GM19372 (cell line): ENCODE data around the gene NUDT17.
"Not testable (repeated sequence)": the region's sequence is repeated elsewhere in the genome, so short reads cannot be mapped to it uniquely, and the experiment has no call there.

Experiments
- ATAC-seq: cut with Tn5 transposase; IDR thresholded peaks from one replicate; pipeline ENCODE4 v1.9.1; 2021; ENCODE audit warnings: mild to moderate bottlenecking, low read depth, moderate library complexity; ENCODE audit not compliant: unreplicated experiment

The NUDT17 gene, protein sequence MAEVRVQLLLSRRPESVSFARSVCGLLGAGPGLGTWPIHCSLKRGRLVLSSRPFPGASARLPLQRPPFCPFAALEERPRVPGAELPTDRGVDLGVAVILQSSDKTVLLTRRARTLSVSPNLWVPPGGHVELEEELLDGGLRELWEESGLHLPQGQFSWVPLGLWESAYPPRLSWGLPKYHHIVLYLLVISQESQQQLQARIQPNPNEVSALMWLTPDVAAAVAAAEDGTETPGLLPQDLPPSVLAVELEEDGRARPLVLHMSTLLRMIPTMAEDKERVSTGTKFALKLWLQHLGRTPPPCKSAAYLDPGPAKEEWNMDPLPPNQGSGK

DNA sequence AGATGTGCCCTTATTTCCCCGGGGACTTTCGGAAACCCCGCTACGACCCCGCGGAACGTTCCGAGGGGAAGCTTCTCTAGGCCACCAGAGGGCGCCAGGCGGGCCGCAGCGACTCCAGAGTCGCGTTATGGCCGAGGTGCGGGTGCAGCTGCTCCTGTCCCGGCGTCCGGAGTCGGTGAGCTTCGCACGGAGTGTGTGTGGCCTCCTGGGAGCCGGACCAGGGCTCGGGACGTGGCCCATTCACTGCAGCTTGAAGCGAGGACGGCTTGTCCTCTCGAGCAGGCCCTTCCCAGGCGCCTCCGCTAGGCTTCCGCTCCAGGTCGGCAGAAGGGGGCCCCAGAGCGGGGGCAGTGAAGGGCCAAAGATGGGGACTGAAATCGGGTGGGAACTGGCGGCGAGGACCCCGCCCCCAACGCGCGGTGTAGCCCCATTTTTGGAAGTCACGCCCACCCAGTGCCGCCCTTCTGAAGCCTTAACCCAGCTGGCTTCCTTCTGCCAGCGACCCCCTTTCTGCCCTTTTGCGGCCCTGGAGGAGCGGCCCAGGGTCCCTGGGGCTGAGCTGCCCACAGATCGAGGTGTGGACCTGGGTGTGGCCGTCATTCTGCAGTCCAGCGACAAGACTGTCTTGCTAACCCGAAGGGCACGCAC lies at the start of gene NUDT17:
TSS of gene NUDT17 (plus strand) at position 117 of the 648 bp plus-strand sequence. CDS start at position 128, 11 bp downstream.
- peak; percentile 63 for ATAC-seq

DNA sequence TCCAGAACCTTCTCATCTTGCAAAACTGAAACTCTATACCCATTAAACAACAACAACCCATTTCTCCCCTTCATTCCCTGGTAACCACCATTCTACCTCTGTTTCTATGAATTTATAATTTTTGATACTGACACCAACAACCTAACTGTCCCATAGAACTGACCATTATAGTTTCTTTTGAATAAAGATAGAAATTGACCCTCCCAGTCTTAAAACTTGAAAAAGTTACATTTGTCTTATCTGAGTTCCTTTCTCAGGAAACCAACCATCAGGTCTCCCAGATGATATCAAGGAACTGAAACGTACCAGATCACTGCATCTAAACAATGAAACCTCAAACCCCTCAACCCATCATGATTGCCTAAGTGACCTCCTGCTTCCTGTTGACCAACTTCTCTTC lies 48.7 kb upstream of the NUDT17 start:
- ATAC-seq = no peak

DNA sequence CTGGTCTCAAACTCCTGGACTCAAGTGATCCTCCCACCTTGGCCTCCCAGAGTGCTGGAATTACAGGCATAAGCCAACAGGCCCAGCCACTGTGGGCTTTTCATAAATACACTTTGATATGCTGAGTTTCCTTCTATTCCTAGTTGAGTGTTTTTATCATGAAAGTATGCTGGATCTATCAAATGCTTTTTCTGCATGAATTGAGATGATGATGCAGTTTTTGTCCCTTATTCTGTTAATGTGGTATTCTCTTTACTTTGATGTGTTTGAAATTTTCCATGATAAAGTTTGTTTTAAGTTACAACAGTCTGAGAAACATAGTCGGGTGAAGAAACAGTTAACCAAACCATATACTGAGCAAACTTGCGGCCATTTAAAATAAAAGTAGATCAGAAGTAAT lies 45.6 kb upstream of the NUDT17 start:
- ATAC-seq = no peak

DNA sequence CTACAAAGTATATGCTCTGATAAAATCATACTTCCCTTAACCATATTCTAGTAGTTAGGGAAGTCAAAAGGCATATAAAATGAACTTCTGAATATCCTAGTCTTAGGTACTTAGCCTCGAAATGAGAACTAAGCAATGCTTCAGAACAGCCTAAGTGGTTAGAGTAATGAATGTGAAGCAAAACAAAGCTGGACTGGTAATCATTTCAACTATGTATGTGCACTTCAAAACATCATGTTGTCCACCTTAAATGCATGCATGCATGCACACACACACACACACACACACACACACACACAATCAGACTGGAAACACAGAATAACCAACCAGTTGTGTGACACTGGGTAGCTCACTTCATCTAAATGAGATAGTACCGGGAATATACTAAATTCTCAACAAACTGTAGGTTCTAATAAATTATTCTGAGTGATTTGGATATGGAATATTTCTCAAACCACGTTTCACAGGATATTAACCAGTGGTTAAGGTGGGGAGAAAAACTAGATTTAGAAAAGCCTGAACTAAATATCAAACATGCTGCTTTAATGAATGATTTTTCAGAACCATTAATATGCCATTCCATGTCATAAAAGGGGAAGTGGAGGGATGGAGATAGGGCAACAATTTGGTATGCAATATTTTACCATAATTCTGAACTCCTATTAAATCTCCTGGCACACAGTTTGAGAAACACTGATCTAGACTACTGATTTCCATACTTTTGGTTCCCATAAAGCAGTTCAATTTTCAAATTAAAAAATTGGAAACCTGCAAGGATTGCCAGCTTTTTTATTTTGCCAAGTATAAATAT lies 41.0 kb upstream of the NUDT17 start:
- ATAC-seq = no peak

DNA sequence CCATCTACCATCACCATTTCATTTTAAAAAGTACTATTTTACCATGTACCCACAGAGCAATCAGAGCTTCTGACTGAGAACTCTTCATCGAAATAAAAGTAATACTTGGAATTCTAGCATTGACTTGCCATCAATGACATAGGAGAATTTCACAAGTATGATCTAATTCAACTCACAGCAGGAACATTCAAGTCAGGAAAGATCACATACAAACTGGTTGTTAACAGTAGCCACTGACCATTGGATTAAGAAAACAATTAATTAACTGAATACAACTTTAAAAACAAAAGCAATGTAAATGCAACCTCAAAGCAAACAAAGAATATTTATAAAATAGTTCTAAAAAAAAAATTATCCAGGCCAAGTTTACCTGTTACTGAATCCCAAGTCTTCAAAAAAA lies 40.4 kb upstream of the NUDT17 start:
- ATAC-seq = no peak

DNA sequence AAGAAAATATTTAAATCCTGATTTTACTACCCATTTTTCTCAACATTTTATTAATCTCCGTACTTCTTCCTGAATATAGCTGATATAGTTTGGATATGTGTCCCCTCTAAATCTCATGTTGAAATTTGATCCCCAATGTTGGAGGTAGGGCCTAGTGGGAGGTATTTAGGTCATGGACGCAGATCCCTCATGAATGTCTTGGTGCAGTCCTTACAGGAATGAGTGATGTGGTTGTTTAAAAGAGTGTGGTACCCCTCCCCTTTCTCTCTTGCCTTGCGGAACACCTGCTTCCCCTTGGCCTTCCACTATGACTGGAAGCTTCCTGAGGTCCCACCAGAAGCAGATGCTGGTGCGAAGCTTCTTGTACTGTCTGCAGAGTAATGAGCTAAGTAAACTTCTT lies 39.0 kb upstream of the NUDT17 start:
- ATAC-seq = no peak

DNA sequence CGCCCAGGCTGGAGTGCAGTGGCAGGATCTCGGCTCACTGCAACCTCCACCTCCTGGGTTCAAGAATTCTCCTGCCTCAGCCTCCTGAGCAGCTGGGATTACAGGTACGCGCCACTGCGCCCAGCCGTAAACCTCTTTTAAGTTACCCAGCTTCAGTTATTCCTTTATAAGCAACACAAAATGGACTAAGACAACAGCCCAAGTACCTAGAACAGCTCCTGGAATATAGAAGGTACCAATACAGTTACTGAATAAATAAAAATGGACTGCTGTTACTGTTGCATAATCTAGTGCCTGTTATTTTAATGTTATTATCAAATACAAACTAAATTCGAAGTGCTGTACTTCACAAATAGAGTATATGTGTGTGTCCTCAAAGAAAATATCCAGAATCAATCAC lies 38.6 kb upstream of the NUDT17 start:
- ATAC-seq = no peak

DNA sequence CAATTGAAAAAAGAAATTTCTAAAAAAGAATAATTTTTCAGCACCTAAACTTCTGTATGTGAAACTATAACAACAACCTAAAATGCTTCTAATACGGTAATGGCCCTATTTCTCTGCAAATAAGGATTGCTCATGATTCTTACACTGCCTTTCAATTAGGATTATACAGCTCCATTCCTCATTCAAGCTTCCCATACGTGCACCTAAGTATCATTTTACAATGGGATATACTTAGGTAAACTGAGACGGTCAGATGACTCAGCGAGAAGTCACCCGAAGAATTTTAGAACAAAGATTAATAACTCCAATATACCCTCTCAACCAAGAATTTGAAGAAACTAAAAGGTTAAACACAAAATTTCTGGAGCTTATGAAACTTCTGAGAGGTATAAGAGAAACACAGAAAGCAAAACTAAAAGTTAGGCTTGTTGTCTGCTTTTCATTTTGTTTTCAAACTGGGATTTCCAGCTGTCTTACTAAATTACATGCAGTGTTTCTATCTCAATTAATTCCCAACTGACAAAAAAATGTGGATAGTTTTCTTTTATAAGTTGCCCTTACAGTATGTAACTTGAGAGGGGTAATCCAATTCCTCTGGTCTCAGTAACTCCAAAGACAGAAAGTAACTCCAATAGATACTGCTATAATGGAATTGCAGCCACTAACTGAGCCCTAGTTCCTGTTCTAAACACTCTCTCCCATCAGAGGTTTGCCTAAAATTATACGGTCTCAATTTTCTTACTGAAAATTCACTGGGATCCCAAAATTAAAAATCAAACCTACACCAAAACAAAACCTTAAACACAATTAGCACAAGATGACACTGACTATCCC lies 32.2 kb upstream of the NUDT17 start:
- ATAC-seq = not testable (repeated sequence)

DNA sequence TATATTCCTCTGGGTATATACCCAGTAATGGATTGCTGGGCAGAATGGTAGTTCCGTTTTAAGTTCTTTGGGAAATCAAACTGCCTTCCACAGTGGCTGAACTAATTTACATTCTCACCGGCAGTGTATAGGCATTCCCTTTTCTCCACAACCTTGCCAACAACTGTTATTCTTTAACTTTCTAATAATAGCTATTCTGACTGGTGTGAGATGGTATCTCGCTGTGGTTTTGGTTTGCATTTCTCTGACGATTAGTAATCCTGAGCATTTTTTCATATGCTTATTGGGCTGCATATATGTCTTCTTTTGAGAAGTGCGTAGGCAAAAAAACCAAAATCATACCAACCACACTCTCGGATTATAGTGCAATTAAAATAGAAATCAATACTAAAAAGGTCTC lies 27.3 kb upstream of the NUDT17 start:
- not testable (repeated sequence) for ATAC-seq

DNA sequence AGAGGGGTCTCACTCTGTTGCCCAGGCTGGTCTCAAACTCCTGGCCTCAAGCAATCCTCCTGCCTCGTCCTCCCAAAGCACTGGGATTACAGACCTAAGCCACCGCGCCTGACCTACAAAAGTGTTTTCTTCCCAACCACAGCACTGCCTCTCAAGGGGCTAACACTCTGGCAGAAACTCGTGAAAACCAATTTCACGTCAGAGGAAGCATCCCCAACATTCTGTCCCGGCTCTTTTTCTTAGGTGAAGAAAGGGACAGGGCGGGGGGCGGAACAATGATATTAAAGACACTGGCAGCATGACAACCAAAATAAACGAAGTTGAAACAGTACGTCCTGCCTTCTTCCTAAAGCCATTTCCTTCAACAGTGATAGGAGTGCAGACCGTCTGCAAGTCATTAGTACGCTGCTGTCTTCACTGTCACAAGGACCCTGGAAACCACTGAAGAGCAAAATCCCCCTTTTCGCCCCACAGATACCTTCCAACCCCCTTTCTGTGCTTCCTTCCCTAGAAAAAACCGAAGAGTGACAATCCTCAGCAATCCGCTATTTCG lies 22.6 kb upstream of the NUDT17 start:
- not testable (repeated sequence) for ATAC-seq

DNA sequence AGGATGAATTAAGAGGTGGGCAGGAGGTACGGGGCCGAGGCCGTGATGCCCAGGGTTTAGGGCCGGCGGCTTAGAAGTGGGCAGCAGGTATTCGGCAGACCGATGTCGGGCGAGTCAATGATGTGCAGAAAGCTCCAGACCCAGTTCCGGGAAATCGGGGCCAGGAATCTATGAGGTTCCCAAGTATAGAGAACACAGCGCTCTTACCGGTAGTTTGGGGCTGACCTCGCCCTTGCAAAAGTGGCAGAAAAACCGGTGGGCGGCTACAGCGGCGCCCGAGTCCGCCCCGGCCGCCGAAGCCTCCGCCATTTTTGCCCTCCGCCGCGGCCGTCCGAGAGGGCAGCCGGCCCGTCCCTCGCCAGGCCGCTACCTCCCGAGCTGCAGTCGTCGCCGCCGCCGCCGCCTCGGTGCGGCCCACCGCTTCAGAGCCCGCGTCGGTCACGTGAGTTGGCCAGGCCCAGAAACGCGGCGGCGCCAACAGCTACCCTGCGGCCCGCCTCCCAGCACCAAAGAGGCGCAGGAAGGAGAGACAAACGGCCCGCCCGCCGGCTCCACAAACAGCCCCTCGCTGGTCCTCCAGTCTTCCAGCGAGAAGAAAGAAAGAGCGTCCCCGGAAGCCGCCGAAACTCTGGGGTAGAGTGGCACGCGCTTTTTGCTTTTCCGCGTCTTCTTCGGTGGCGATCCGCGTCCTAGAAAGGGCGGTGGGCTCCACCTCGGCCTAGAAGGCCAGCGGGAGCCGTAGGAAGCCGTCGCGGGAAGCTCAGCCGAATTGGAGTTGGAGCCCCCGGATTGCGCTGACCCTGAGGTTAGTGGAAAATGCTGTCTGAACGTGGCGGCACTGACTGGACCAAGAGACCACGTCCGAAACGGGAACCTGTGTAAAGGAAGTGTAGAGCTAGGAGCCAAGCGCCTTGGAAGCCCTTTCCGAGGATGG lies 21.6 kb upstream of the NUDT17 start, which contains the start of the genes POLR3C and RNF115:
TSS of gene POLR3C (plus strand) at position 636 of the 934 bp plus-strand sequence. CDS start 1,577 bp downstream, outside the sequence.
TSS of gene RNF115 (minus strand) at position 531 of the 934 bp plus-strand sequence. CDS start at position 309, 222 bp downstream.
- ATAC-seq = peak; percentile 85

DNA sequence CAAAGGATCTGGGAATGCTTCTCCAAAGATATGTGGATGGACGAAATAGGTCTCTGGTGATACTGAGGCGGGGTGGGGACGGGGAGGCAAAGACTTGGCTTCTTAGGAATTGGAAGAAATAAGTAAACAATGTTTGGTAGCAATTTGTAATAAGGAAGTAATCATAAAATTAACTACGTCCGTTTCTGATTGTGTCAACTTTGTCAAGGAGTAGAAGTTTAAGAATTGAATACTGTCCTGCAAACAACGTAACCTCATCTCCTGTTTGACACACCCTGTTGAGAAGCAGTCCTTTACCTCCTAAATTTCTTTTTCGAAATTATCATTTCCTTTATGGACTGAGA lies 21.0 kb upstream of the NUDT17 start:
- no peak for ATAC-seq

DNA sequence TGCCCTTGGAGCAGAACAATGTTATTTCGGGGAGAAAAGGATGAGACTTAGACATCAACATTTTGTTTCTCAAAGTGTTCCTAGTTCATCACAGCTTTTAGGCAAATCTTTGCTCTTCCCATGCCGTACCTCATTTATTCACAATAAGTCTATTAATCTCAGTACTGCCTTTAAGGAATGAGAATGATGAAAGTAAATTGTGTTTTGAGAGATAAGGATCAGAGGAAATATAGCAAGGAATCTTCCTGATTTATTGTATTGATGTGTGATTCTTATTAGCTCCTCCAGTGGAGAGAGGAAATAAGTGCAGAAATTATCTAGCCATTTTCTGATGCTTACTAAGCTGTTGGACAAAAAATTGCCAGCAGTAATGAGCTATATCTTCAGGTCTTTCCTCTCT lies 19.4 kb upstream of the NUDT17 start:
- no peak for ATAC-seq

DNA sequence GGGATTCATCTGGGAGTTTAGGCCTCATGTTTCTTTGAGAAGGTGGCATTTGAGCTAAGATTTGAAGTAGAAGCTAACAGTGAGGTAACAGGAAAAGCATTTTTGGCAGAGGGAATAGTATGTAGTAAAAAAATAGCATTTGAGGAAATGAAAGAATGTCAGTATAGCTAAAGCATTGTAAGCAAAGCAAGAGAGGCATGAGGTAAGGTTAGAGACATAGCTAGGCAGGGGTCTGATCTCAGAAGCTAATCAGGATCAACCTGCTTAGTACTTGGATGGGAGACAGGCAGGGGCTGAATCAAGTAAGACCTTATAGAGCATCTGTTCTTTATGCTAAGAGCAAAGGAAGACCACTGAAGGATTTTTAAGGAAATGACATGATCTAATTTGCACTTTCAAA lies 17.5 kb upstream of the NUDT17 start:
- no peak for ATAC-seq

DNA sequence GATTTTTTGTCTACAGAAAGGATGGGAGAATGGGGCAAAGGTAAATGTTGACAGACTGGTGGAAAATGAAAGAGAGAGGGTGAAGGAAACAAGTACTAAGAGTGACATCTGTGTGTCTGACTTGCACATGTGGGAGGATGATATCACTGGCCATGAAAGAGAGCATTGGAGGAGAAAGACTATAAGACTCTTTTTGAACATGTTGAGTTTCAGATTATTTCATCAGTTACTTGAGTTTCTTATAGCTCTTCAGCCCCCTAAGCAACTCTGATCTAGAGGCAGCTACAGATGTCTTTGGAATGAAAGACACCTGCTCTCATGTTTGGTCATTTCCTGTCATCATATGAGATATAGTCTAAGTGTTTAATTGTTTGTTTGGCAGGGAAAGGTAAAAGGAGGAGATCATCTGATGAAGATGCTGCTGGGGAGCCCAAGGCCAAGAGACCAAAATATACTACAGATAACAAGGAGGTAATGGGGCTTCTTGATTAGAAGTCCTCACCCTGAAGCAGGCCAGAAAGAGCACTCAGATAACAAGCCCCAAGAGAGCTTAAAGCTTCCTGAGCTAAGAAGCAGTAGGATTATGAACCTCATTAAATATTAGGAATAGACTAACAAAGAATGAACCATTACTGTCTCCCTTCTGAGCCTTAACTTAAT lies 16.9 kb upstream of the NUDT17 start:
- ATAC-seq = no peak

DNA sequence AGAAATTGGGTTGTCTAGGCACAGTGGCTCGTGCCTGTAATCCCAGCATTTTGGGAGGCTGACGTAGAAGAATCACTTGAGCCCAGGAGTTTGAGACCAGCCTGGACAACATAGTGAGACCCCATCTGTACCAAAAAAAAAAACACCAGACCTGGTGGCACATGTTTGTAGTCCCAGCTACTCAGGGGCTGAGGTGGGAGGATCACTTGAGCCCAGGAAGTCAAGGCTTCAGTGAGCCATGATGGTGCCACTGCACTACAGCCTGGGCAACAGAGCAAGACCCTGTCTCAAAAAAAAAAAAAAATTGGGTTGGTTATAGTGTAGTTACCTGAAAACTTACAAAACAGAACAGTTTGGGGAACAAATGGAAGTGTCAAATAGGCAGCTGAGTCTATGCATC lies 14.6 kb upstream of the NUDT17 start:
- not testable (repeated sequence) for ATAC-seq

DNA sequence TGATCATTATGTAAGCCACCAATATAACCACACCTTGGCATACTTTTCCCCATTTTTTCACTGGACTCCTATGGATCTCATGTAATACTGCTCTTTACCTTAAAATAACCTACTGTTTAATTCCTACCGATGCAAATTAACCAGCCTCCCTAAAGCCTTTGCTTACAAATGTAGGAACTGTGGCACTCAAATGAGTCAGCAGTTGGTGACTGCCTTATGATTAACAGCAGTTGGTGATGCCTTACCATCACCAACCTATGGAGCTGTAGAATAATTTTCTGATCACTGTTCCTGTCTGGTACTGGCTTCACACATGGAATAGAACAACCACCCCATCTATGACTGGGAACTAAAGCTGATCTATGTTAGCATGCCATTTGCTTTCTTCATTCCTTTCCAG lies 7.8 kb upstream of the NUDT17 start:
- ATAC-seq = no peak

DNA sequence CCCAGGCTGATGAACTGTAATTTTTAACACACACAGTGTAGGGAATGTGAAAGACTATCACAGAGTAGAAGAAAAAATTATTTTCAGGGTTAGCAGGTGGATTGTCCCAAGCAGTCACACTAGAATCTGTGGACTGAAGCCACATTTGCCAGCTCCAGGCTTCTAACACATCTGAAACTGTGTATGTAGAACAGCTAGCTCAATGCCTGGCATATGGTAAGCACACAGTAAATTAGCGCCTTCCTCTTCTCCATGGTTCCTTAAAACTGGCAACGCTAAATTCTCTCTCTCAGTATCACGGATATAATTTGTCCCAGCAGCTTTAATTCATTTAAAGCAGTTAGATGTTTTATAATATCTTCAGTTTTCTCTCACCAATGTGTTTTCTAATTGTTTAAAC lies 2.4 kb upstream of the NUDT17 start:
- no peak for ATAC-seq
